GM20000 (cell line): ENCODE data around the gene GLG1.

Experiments
- DNase-seq: peaks from one replicate; pipeline ENCODE4 v3.0.0; 2012; ENCODE audit warnings: low spot score
- TF ChIP-seq, protein P1 (sequence below): IDR thresholded peaks from 2 replicates; pipeline ENCODE4 v1.5.1; 2012; ENCODE audit warnings: mild to moderate bottlenecking, control low read depth; ENCODE audit errors: extremely low read depth, missing control alignments

GLG1 gene

GRCh38 chr16:74596586-74596985 lies 10.3 kb downstream of the GLG1 start:
- TF ChIP-seq, protein P1, sequence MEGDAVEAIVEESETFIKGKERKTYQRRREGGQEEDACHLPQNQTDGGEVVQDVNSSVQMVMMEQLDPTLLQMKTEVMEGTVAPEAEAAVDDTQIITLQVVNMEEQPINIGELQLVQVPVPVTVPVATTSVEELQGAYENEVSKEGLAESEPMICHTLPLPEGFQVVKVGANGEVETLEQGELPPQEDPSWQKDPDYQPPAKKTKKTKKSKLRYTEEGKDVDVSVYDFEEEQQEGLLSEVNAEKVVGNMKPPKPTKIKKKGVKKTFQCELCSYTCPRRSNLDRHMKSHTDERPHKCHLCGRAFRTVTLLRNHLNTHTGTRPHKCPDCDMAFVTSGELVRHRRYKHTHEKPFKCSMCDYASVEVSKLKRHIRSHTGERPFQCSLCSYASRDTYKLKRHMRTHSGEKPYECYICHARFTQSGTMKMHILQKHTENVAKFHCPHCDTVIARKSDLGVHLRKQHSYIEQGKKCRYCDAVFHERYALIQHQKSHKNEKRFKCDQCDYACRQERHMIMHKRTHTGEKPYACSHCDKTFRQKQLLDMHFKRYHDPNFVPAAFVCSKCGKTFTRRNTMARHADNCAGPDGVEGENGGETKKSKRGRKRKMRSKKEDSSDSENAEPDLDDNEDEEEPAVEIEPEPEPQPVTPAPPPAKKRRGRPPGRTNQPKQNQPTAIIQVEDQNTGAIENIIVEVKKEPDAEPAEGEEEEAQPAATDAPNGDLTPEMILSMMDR, result no peak
- no peak for DNase-seq

DNA sequence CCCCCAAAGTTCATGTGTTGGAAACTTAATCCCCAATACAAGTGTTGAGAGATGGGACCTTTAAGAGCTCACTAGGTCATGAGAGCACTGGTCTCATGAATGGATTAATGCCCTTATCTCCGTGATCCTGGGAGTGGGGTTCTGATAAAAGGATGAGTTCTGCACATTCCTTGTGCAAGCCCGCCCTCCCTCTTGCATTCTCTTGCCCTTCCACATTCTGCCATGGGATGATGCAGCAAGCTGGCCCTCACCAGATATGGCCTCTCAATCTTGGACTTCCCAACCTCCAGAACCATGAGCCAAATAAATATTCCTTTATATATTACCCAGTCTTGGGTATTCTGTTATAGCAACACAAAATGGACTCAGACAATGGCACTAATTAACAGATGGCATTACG lies 14.1 kb downstream of the GLG1 start:
- TF ChIP-seq, protein P1, result no peak
- DNase-seq, result no peak

- DNase-seq, result no peak
- TF ChIP-seq, protein P1, result no peak
These were observed 14.9 kb downstream of the GLG1 start for GRCh38 chr16:74591876-74592650.

DNA sequence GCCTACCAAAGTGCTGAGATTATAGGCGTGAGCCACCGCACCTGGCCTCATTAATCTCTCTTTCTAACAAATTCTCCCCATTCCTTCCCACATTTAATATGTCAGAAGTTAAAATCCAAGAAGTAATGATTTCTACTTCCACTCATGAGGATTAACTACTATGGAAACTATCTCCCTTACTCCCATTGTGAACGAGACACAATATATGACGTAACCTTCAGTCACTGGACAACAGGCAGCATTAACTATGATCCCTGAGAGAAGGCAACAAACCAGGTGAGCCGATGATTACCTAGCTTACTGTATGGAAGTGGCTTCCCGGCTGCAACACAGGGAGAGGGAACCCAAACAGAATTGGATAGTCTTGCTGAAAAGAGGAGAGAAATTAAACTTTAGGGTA lies 20.0 kb downstream of the GLG1 start:
- DNase-seq, result no peak
- TF ChIP-seq, protein P1, result no peak

DNA sequence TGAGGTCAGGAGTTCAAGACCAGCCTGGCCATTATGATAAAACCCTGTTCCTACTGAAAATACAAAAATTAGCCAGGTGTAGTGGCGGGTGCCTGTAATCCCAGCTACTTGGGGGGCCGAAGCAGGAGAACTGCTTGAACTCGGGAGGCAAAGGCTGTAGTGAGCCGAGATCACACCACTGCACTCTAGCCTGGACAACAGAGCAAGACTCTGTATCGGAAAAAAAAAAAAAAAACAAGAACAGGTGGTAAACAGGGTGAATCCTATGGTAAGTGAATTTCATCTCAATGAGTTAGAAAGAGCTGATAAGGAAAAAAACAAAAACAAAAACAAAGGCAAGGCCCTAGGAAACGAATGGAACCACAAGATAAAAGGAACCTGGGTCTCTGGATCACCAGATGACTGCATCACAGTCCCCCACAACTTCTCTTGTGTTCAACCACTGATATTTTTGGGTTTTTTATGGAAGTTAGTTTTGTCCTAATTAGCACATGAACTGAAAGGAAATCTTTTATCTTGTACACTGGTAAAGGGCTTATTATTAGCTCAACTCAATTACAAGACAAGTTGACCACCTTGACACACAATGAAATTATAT lies 21.0 kb downstream of the GLG1 start:
- DNase-seq, result no peak
- TF ChIP-seq, protein P1, result no peak

- TF ChIP-seq, protein P1, result no peak
- no peak for DNase-seq
These were observed 22.8 kb downstream of the GLG1 start for GRCh38 chr16:74583926-74584666.

- TF ChIP-seq, protein P1, result no peak
- no peak for DNase-seq
These were observed 23.9 kb downstream of the GLG1 start for GRCh38 chr16:74582970-74583369.
